CD14-positive monocyte (primary cell): ENCODE results near the gene TTLL11. TPM values are rescaled to one million over a fixed set of nuclear protein-coding genes. Genes with fewer than 3 reads are reported as not detected.

Source experiments
- DNase-seq, 3 donors: peaks; one replicate each; pipeline ENCODE4 v3.0.0-alpha.2; 2011 to 2022
- H2AFZ ChIP-seq: 2 replicates; pipeline ENCODE4 v1.6.0; 2012; ENCODE audit warnings: mild to moderate bottlenecking, low read depth, low read length, inconsistent platforms; ENCODE audit not compliant: insufficient read depth, poor library complexity, severe bottlenecking
- H3K27ac ChIP-seq, 2 donors: 1 replicate in 1 of 2; 2 replicates in 1 of 2; pipeline ENCODE4 v1.5.1; 2012 to 2013; ENCODE audit warnings: low read length in 2 of 2, control low read depth in 1 of 2, inconsistent platforms in 1 of 2, low read depth in 1 of 2, mild to moderate bottlenecking in 1 of 2
- H3K27me3 ChIP-seq, 2 donors: one replicate each; pipeline versions ENCODE4 v1.6.0 to v1.6.1; 2011 to 2013; ENCODE audit warnings: low read length in 2 of 2; ENCODE audit not compliant: control insufficient read depth in 2 of 2, insufficient read depth in 2 of 2
- H3K36me3 ChIP-seq, 2 donors: replicated peaks in 1 of 2; 1 replicate in 1 of 2; 2 replicates in 1 of 2; pipeline versions ENCODE4 v1.5.1 to v1.6.1; 2012 to 2013; ENCODE audit warnings: low read length in 2 of 2, control low read depth in 1 of 2, inconsistent platforms in 1 of 2, mild to moderate bottlenecking in 1 of 2; ENCODE audit not compliant: insufficient read depth in 2 of 2, control insufficient read depth in 1 of 2
- H3K4me1 ChIP-seq, 2 donors: 1 replicate in 1 of 2; 2 replicates in 1 of 2; pipeline versions ENCODE4 v1.5.1 to v1.6.1; 2012 to 2013; ENCODE audit warnings: low read length in 2 of 2, control low read depth in 1 of 2, inconsistent platforms in 1 of 2, mild to moderate bottlenecking in 1 of 2, moderate library complexity in 1 of 2; ENCODE audit not compliant: insufficient read depth in 2 of 2, control insufficient read depth in 1 of 2
- H3K4me2 ChIP-seq: replicated peaks from 2 replicates; pipeline ENCODE3; 2012; ENCODE audit warnings: low read length, moderate library complexity, mild to moderate bottlenecking; ENCODE audit not compliant: poor library complexity, severe bottlenecking; ENCODE audit errors: extremely low read depth
- H3K4me3 ChIP-seq, 3 experiments: fragments of 200-600 bp in 1 of 3; sonication (generic) in 1 of 3; replicated peaks in 1 of 3; 1 replicate in 2 of 3; 2 replicates in 1 of 3; pipeline ENCODE4 v1.5.1; 2011 to 2013; ENCODE audit warnings: low read length in 3 of 3, mild to moderate bottlenecking in 3 of 3, control low read depth in 2 of 3, low read depth in 2 of 3, inconsistent platforms in 1 of 3, moderate library complexity in 1 of 3
- H3K79me2 ChIP-seq: 2 replicates; pipeline ENCODE4 v1.6.0; 2012; ENCODE audit warnings: mild to moderate bottlenecking, control low read depth, inconsistent platforms, low read length, moderate library complexity; ENCODE audit not compliant: insufficient read depth
- H3K9ac ChIP-seq: 2 replicates; pipeline ENCODE4 v1.6.0; 2017; ENCODE audit warnings: low read length, mild to moderate bottlenecking; ENCODE audit not compliant: insufficient read depth, poor library complexity, severe bottlenecking
- H3K9me3 ChIP-seq, 2 donors: replicated peaks in 1 of 2; 1 replicate in 1 of 2; 2 replicates in 1 of 2; pipeline versions ENCODE4 v1.5.1 to v1.6.1; 2012 to 2013; ENCODE audit warnings: low read length in 2 of 2, control low read depth in 1 of 2; ENCODE audit not compliant: control insufficient read depth in 1 of 2, insufficient read depth in 1 of 2
- H4K20me1 ChIP-seq: 2 replicates; pipeline ENCODE4 v1.6.0; 2012; ENCODE audit warnings: mild to moderate bottlenecking, low read length, control low read depth, moderate library complexity; ENCODE audit not compliant: insufficient read depth
- H3K27ac Mint-ChIP-seq, 7 donors: one replicate each; pipeline ENCODE4 v1.8.0; 2020; ENCODE audit warnings: mild to moderate bottlenecking in 7 of 7, mixed read lengths in 7 of 7, moderate library complexity in 6 of 7, inconsistent platforms in 2 of 7
- H3K27me3 Mint-ChIP-seq, 3 donors: one replicate each; pipeline ENCODE4 v1.8.0; 2021 to 2022; ENCODE audit warnings: low read depth in 3 of 3, mild to moderate bottlenecking in 3 of 3, mixed read lengths in 3 of 3, moderate library complexity in 3 of 3, inconsistent platforms in 1 of 3
- H3K36me3 Mint-ChIP-seq, 2 donors: one replicate each; pipeline ENCODE4 v1.8.0; 2020; ENCODE audit warnings: mixed read lengths in 2 of 2, inconsistent platforms in 1 of 2, mild to moderate bottlenecking in 1 of 2
- H3K4me1 Mint-ChIP-seq: one replicate; pipeline ENCODE4 v1.8.0; 2020; ENCODE audit warnings: mild to moderate bottlenecking, mixed read lengths
- H3K4me3 Mint-ChIP-seq, 2 donors: one replicate each; pipeline ENCODE4 v1.8.0; 2020; ENCODE audit warnings: mild to moderate bottlenecking in 2 of 2, mixed read lengths in 2 of 2, moderate library complexity in 1 of 2
- H3K9me3 Mint-ChIP-seq, 7 donors: one replicate each; pipeline ENCODE4 v1.8.0; 2020 to 2022; ENCODE audit warnings: mixed read lengths in 7 of 7, mild to moderate bottlenecking in 6 of 7, moderate library complexity in 6 of 7, inconsistent platforms in 2 of 7
- CTCF ChIP-seq: fragments of 200-600 bp; IDR thresholded peaks from one replicate; pipeline ENCODE4 v1.8.0; 2022; ENCODE audit warnings: antibody characterized with exemption, mild to moderate bottlenecking
- WGBS: methylation state at CpG from one replicate; pipeline ENCODE4 v1.1.5; 2013; ENCODE audit warnings: missing lambda C conversion rate; ENCODE audit not compliant: insufficient coverage; 5-methylcytosine and 5-hydroxymethylcytosine counted together
- intact Hi-C, 2 donors: fragments of 100-400 bp; cut with micrococcal nuclease; formaldehyde crosslinking; loops; one replicate each; pipeline versions ENCODE4 v1.15.0 to v1.15.1; 2023
- polyA plus RNA-seq, 3 donors: library from polyadenylated mRNA; depleted of rRNA in 1 of 3; unstranded in 2 of 3; stranded (reverse) in 1 of 3; fragments of 300-500 nt in 2 of 3; fragments of >200 nt in 1 of 3; fragmentation: Illumina TruSeq in 2 of 3; gene quantifications; 1 replicate in 2 of 3; 2 replicates in 1 of 3; pipeline ENCODE4 v1.2.3, GENCODE V29; 2012 to 2021

TTLL11 gene
- polyA plus RNA-seq, 3 donors = 2.9 to 3.5 (median 3.1) TPM

DNA sequence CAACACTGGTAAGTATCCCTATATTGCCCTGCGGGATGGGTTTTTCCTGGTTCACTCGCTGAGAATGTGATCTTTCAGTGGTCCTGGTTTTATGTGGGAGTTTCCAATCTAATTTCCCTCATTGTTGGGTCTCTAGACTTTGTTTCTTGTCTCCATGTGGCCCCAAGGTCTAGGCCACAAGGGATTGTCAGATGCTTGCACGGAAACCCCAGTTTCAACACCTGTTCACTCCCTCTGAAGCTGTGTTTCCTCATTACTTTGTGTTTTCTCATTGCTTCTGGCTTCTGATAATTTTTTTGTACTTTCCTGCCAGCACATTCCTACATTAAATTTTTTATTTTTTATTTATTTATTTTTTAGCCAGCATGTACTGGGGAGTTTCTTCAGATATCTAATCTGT, 191.5 kb downstream of the TTLL11 start:
- no peak for DNase-seq
- peaks cover 0 to 9% (median 6%) of the 10 kb centered on the region in 3 donors for H3K27me3 Mint-ChIP-seq
- H2AFZ ChIP-seq = no peak overlapping the region
- H3K36me3 Mint-ChIP-seq = no peaks in the 10 kb centered on the region
- no peak overlapping the region for H3K4me3 ChIP-seq
- no peak overlapping the region for H3K4me3 Mint-ChIP-seq
- H3K27ac Mint-ChIP-seq = no peak overlapping the region
- intact Hi-C loops = no loop called here
- H3K36me3 ChIP-seq = no peaks in the 10 kb centered on the region
- H3K79me2 ChIP-seq = no peaks in the 10 kb centered on the region
- 100% methylated on average over 1 of the region's 3 CpGs for WGBS
- H3K4me2 ChIP-seq = no peak overlapping the region
- no peaks in the 10 kb centered on the region for H4K20me1 ChIP-seq
- H3K9ac ChIP-seq = no peak overlapping the region
- H3K9me3 ChIP-seq = peaks cover 3 to 10% of the 10 kb centered on the region in 2 donors
- H3K27me3 ChIP-seq = no peaks in the 10 kb centered on the region
- peaks cover 12% of the 10 kb centered on the region for H3K4me1 Mint-ChIP-seq
- peaks cover 6 to 17% (median 8%) of the 10 kb centered on the region in 7 donors for H3K9me3 Mint-ChIP-seq
- H3K27ac ChIP-seq = no peak overlapping the region
- TF ChIP-seq CTCF = no peak
- H3K4me1 ChIP-seq = peaks cover 7 to 11% of the 10 kb centered on the region in 2 donors

DNA sequence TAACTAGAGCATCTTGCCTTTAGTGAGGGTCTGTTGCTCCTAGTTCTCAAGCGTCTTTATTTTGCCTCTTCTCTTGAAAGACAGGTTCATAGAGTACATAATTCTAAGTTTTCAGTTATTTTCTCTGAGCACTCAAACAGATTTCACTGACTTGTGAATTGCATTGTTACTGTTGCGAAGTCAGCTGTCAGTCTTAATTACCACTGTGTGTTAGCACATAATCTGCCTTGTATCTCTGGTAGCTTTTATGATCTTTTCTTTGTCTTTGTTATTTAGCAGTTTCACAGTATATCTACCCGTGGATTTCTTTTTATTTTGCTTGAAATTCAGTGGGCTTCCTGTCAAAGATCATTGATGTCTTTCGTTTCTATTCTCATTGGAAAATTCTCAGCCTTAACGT, 192.9 kb downstream of the TTLL11 start:
- intact Hi-C loops = no loop called here
- H3K27me3 Mint-ChIP-seq = peaks cover 0 to 11% (median 6%) of the 10 kb centered on the region in 3 donors
- DNase-seq = no peak
- H3K4me1 ChIP-seq = no peaks in the 10 kb centered on the region
- H3K9me3 ChIP-seq = peaks cover 3 to 10% of the 10 kb centered on the region in 2 donors
- H3K4me3 Mint-ChIP-seq = peak overlapping the region in 1 of 2 donors; percentile 46
- H3K79me2 ChIP-seq = no peaks in the 10 kb centered on the region
- no peaks in the 10 kb centered on the region for H3K27me3 ChIP-seq
- H3K4me2 ChIP-seq = no peak overlapping the region
- no peaks in the 10 kb centered on the region for H3K4me1 Mint-ChIP-seq
- peaks cover 6 to 17% (median 8%) of the 10 kb centered on the region in 7 donors for H3K9me3 Mint-ChIP-seq
- H2AFZ ChIP-seq = no peak overlapping the region
- H3K27ac Mint-ChIP-seq = no peak overlapping the region
- TF ChIP-seq CTCF = no peak
- no peak overlapping the region for H3K27ac ChIP-seq
- 88% methylated on average over 1 of the region's 5 CpGs for WGBS
- no peaks in the 10 kb centered on the region for H3K36me3 ChIP-seq
- H3K36me3 Mint-ChIP-seq = no peaks in the 10 kb centered on the region
- H3K4me3 ChIP-seq = no peak overlapping the region
- H3K9ac ChIP-seq = no peak overlapping the region
- no peaks in the 10 kb centered on the region for H4K20me1 ChIP-seq
